ENCODE measurements around the gene RGL2. TPM values are rescaled to one million over a fixed set of nuclear protein-coding genes. Genes with fewer than 3 reads are reported as not detected.

RGL2 gene
- polyA plus RNA-seq, 2 of the 4 experiments (the other 2 are of a cell fraction) = 11.6 to 13.9 TPM

- TF ChIP-seq HDAC2 (IDR thresholded peaks at IDR 0.05) = no peak
- no peak for TF ChIP-seq E2F6 (IDR thresholded peaks at IDR 0.05; ENCODE audit: borderline replicate concordance, low read depth)
- no peak for TF ChIP-seq ZNF302 (CRISPR knock-in tag; IDR thresholded peaks at IDR 0.05)
These were observed 19.9 kb downstream of the RGL2 start (continued) for GRCh38 chr6:33278810-33279209.

- FAIRE-seq (no peak), ATAC-seq (peak; percentile 2 to 11; a peak in 4 of 6 replicates), DNase-seq (ENCODE audit: low read depth in 1 of 2, low spot score in 1 of 2) (no peak)
- CTCF ChIA-PET = interaction anchor here (0.7 to 5.7 kb wide), 7 partner anchors 10 to 129 kb away, joined by 3 to 44 read pairs (median 6); partner anchors contain the start of genes PFDN6, RGL2 and WDR46
- H3K27ac ChIP-seq = no peak overlapping the region
- H3K4me1 ChIP-seq = peaks cover 40% of the 10 kb centered on the region
- TF ChIP-seq RFX5 (IDR thresholded peaks at IDR 0.05) (no peak), HDAC2 (IDR thresholded peaks at IDR 0.05) (no peak), HOXA7 (CRISPR knock-in tag; IDR thresholded peaks at IDR 0.05) (no peak), ATOH8 (CRISPR knock-in tag; IDR thresholded peaks at IDR 0.05; ENCODE audit: low read depth) (no peak)
- H3K4me2 ChIP-seq = no peak overlapping the region
- 88% methylated on average over 8 of the region's 9 CpGs for WGBS (ENCODE audit: missing lambda C conversion rate)
- no peak overlapping the region for H3K4me3 ChIP-seq
- POLR2A ChIA-PET = interaction anchor here (0.9 to 1.6 kb wide), 3 partner anchors 21 to 306 kb away, joined by 3 to 6 read pairs (median 4); partner anchors contain the start of gene RGL2
- no peaks in the 10 kb centered on the region for H3K9me3 ChIP-seq
These were observed 20.4 kb downstream of the RGL2 start for GRCh38 chr6:33278392-33278741.

- peak overlapping the region; percentile 68 to 97; a peak in 4 of 6 replicates for H3K27ac ChIP-seq
- peak overlapping the region; percentile 91; the same call in 1 of the 3 replicates for H3K4me2 ChIP-seq
- no peaks in the 10 kb centered on the region for H3K9me3 ChIP-seq
- ChIA-PET POLR2A (interaction anchor here (0.7 to 2.1 kb wide), 8 partner anchors 11 to 306 kb away, joined by 3 to 10 read pairs (median 4); partner anchors contain the start of genes PFDN6, RGL2, WDR46 and ZBTB22), CTCF (interaction anchor here (0.7 to 5.7 kb wide), 9 partner anchors 10 to 148 kb away, joined by 3 to 44 read pairs (median 6); partner anchors contain the start of genes PFDN6, RGL2 and WDR46)
- peaks cover 41% of the 10 kb centered on the region for H3K4me1 ChIP-seq
- no peak for FAIRE-seq
- ATAC-seq = peak; percentile 21 to 25; a peak in 4 of 6 replicates
- 93% methylated on average over 9 of the region's 39 CpGs for WGBS (ENCODE audit: missing lambda C conversion rate)
- TF ChIP-seq PBX3 (IDR thresholded peaks at IDR 0.05) = peak; percentile 47; the same call in 1 of the 2 replicates
- TF ChIP-seq MAX (IDR thresholded peaks at IDR 0.05) = no peak
- no peak for TF ChIP-seq ELK1 (IDR thresholded peaks at IDR 0.05; ENCODE audit: low read depth, low read length)
- peak in 1 of 2 experiments; percentile 33 for DNase-seq (ENCODE audit: low read depth in 1 of 2, low spot score in 1 of 2)
- H3K4me3 ChIP-seq = no peak overlapping the region
These were observed 20.9 kb downstream of the RGL2 start for GRCh38 chr6:33277663-33278391.

GRCh38 chr6:33276864-33277662 lies 21.7 kb downstream of the RGL2 start, which contains the start of gene B3GALT4:
TSS of gene B3GALT4 (plus strand) at chr6:33277123. CDS start at chr6:33277420, 297 bp downstream.
- Histone ChIP-seq H3K4me1 (peaks cover 41% of the 10 kb centered on the region), H3K9me3 (no peaks in the 10 kb centered on the region), H3K4me3 (peak within 1 kb of the TSS; percentile 87), H3K27ac (peak within 1 kb of the TSS; percentile 68 to 97), H3K4me2 (peak within 1 kb of the TSS; percentile 91)
- 2% methylated on average over 32 of the region's 80 CpGs for WGBS (ENCODE audit: missing lambda C conversion rate)
- ChIA-PET POLR2A (interaction anchor here (0.7 to 2.1 kb wide), 7 partner anchors 12 to 305 kb away, joined by 3 to 10 read pairs (median 4); partner anchors contain the start of genes PFDN6, WDR46 and ZBTB22), CTCF (interaction anchor here (0.7 to 5.7 kb wide), 8 partner anchors 11 to 148 kb away, joined by 3 to 44 read pairs (median 7); partner anchors contain the start of genes PFDN6, RGL2 and WDR46)
- peak; percentile 52 to 65 for ATAC-seq
- FAIRE-seq = no peak
- DNase-seq (ENCODE audit: low read depth in 1 of 2, low spot score in 1 of 2) = peak; percentile 46 to 73
- TF ChIP-seq POLR2AphosphoS2 (conservative IDR thresholded peaks at IDR 0.05; ENCODE audit: low read length) = peak; percentile 97; the same call in 1 of the 2 replicates
- no peak for TF ChIP-seq MYC (IDR thresholded peaks at IDR 0.05; ENCODE audit: borderline replicate concordance, low read length)
- TF ChIP-seq RARB (CRISPR knock-in tag; IDR thresholded peaks at IDR 0.05) = peak; percentile 28; the same call in 1 of the 2 replicates
- TF ChIP-seq EP300 (IDR thresholded peaks at IDR 0.05) = no peak
- TF ChIP-seq HEYL (CRISPR knock-in tag; IDR thresholded peaks at IDR 0.05) = no peak
- TF ChIP-seq CTCF (IDR thresholded peaks at IDR 0.05) = no peak; the same call in 2 of the 3 replicates
- no peak for TF ChIP-seq KDM1A (IDR thresholded peaks at IDR 0.05; ENCODE audit: low read depth)
- TF ChIP-seq POLR2A (IDR thresholded peaks at IDR 0.05; ENCODE audit: low read length) = 0 out of 2 replicates have a peak, but pooled peaks have one; percentile 21
- no peak for TF ChIP-seq NR3C1 (IDR thresholded peaks at IDR 0.05)
- TF ChIP-seq TFCP2L1 (CRISPR knock-in tag; IDR thresholded peaks at IDR 0.05) = peak; percentile 86
- peak; percentile 49; the same call in 1 of the 2 replicates for TF ChIP-seq HOXB5 (CRISPR knock-in tag; IDR thresholded peaks at IDR 0.05)
- no peak for TF ChIP-seq USF2 (IDR thresholded peaks at IDR 0.05)
- TF ChIP-seq GATA3 (IDR thresholded peaks at IDR 0.05; ENCODE audit: borderline replicate concordance) = no peak; the same call in 1 of the 2 replicates

Data from A549 (cell line).